SU-DHL-6 (cell line): ENCODE results near the gene DPP6.

Experiments used
- H2AFZ ChIP-seq: fragments of 200-600 bp; sonication (generic); 2 replicates; pipeline ENCODE4 v1.6.1; 2014; ENCODE audit warnings: low read depth, mild to moderate bottlenecking, moderate library complexity, mixed read lengths, antibody characterized with exemption, low read length; ENCODE audit not compliant: severe bottlenecking
- H3F3A ChIP-seq: fragments of 200-600 bp; shearing (Covaris generic); 2 replicates; pipeline ENCODE4 v1.6.0; 2016; ENCODE audit warnings: antibody characterized with exemption, mild to moderate bottlenecking; ENCODE audit not compliant: insufficient read depth
- H3K27ac ChIP-seq: fragments of 200-600 bp; sonication (generic); 2 replicates; pipeline ENCODE4 v1.5.1; 2016; ENCODE audit warnings: low read depth, mild to moderate bottlenecking, low read length, moderate library complexity, mixed read lengths
- H3K27me3 ChIP-seq: fragments of 200-600 bp; sonication (generic), shearing (Covaris generic); 2 replicates; pipeline ENCODE4 v1.6.0; 2014; ENCODE audit warnings: mild to moderate bottlenecking, low read length
- H3K36me3 ChIP-seq: fragments of 200-600 bp; sonication (generic); 2 replicates; pipeline ENCODE4 v1.6.1; 2014; ENCODE audit warnings: mild to moderate bottlenecking, low read length, mixed read lengths
- H3K4me2 ChIP-seq: fragments of 300-600, 200-600 bp; shearing (Covaris generic), sonication (generic); 2 replicates; pipeline ENCODE4 v1.6.0; 2014; ENCODE audit warnings: low read length, low read depth, mild to moderate bottlenecking; ENCODE audit not compliant: poor library complexity, severe bottlenecking
- H3K4me3 ChIP-seq: fragments of 200-600 bp; sonication (generic); 2 replicates; pipeline ENCODE4 v1.5.1; 2014; ENCODE audit warnings: antibody characterized with exemption, low read length, mild to moderate bottlenecking, mixed read lengths; ENCODE audit not compliant: insufficient read depth, poor library complexity, severe bottlenecking
- H3K79me2 ChIP-seq: fragments of 200-600 bp; sonication (generic); 2 replicates; pipeline ENCODE4 v1.6.1; 2014; ENCODE audit warnings: mild to moderate bottlenecking, low read length, moderate library complexity; ENCODE audit not compliant: insufficient read depth
- H3K9ac ChIP-seq: fragments of 200-600 bp; sonication (generic); 2 replicates; pipeline ENCODE4 v1.7.0; 2014; ENCODE audit warnings: mild to moderate bottlenecking, low read length
- H3K9me2 ChIP-seq: fragments of 200-600 bp; sonication (generic); replicated peaks from 2 replicates; pipeline ENCODE4 v1.6.1; 2014; ENCODE audit warnings: low read length; ENCODE audit not compliant: insufficient read depth
- H3K9me3 ChIP-seq: fragments of 200-600 bp; sonication (generic); 2 replicates; pipeline ENCODE4 v1.6.1; 2014; ENCODE audit warnings: low read length, mixed read lengths; ENCODE audit not compliant: insufficient read depth
- H4K20me1 ChIP-seq: fragments of 200-600 bp; sonication (generic); 2 replicates; pipeline ENCODE4 v1.6.1; 2014; ENCODE audit warnings: low read depth, mild to moderate bottlenecking, antibody characterized with exemption, low read length, moderate library complexity, mixed read lengths
- EZH2phosphoT487 ChIP-seq: fragments of 200-600 bp; sonication (generic), shearing (Covaris generic); conservative IDR thresholded peaks from 2 replicates; pipeline ENCODE4 v1.6.1; 2018; ENCODE audit warnings: mild to moderate bottlenecking, antibody characterized with exemption, low read length, moderate library complexity, mixed read lengths
- TF ChIP-seq, protein P1 (sequence below): fragments of 200-600 bp; sonication (generic); IDR thresholded peaks from one replicate; pipeline ENCODE4 v1.5.1; 2017; ENCODE audit warnings: antibody characterized with exemption, mild to moderate bottlenecking, low read length, moderate library complexity; ENCODE audit not compliant: insufficient read depth, poor library complexity, severe bottlenecking

DPP6 gene

GRCh38 chr7:154698726-154699291 lies 646.6 kb downstream of the DPP6 start:
- TF ChIP-seq, protein P1, sequence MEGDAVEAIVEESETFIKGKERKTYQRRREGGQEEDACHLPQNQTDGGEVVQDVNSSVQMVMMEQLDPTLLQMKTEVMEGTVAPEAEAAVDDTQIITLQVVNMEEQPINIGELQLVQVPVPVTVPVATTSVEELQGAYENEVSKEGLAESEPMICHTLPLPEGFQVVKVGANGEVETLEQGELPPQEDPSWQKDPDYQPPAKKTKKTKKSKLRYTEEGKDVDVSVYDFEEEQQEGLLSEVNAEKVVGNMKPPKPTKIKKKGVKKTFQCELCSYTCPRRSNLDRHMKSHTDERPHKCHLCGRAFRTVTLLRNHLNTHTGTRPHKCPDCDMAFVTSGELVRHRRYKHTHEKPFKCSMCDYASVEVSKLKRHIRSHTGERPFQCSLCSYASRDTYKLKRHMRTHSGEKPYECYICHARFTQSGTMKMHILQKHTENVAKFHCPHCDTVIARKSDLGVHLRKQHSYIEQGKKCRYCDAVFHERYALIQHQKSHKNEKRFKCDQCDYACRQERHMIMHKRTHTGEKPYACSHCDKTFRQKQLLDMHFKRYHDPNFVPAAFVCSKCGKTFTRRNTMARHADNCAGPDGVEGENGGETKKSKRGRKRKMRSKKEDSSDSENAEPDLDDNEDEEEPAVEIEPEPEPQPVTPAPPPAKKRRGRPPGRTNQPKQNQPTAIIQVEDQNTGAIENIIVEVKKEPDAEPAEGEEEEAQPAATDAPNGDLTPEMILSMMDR, result peak; percentile 26
- TF ChIP-seq EZH2phosphoT487, result no peak
- no peaks in the 10 kb centered on the region for H3K9me3 ChIP-seq
- H3K27ac ChIP-seq, result no peak overlapping the region
- H3F3A ChIP-seq, result no peaks in the 10 kb centered on the region
- no peak overlapping the region for H2AFZ ChIP-seq
- H4K20me1 ChIP-seq, result no peaks in the 10 kb centered on the region
- H3K79me2 ChIP-seq, result no peaks in the 10 kb centered on the region
- H3K36me3 ChIP-seq, result no peaks in the 10 kb centered on the region
- no peak overlapping the region for H3K4me2 ChIP-seq
- H3K27me3 ChIP-seq, result no peaks in the 10 kb centered on the region
- no peak overlapping the region for H3K9ac ChIP-seq
- H3K9me2 ChIP-seq, result no peaks in the 10 kb centered on the region
- H3K4me3 ChIP-seq, result no peak overlapping the region

DNA sequence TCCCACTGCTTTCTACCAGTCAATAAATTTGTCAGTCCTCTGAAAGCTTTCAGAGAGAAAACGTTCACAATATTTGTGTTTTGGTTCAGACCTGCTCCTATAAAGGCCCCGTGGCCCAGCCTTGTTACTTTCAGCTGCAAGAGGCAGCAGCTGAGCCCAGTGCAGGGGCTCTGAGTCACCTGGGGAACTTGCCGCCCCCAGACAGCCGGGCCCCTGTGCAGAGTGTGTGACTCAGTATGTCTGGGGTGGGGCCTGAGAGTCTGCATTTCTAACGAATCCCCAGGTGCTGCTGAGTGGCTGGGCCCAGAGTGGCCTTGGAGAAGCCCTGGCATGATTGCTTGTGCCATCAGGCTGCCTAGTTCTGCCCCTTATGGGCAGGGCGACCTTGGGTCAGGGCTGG lies 647.2 kb downstream of the DPP6 start:
- no peak overlapping the region for H3K27ac ChIP-seq
- H3K9me2 ChIP-seq, result no peaks in the 10 kb centered on the region
- no peaks in the 10 kb centered on the region for H4K20me1 ChIP-seq
- H3K9me3 ChIP-seq, result no peaks in the 10 kb centered on the region; the same call in 1 of the 2 replicates
- H3K9ac ChIP-seq, result no peak overlapping the region
- H3K4me3 ChIP-seq, result no peak overlapping the region
- no peak overlapping the region for H2AFZ ChIP-seq
- H3K27me3 ChIP-seq, result no peaks in the 10 kb centered on the region
- TF ChIP-seq, protein P1, result no peak
- no peak for TF ChIP-seq EZH2phosphoT487
- H3F3A ChIP-seq, result no peaks in the 10 kb centered on the region
- H3K4me2 ChIP-seq, result no peak overlapping the region
- no peaks in the 10 kb centered on the region for H3K79me2 ChIP-seq
- H3K36me3 ChIP-seq, result no peaks in the 10 kb centered on the region

- Histone ChIP-seq H3K9me2 (no peaks in the 10 kb centered on the region), H3K4me2 (no peak overlapping the region), H3K4me3 (no peak overlapping the region), H3K9me3 (no peaks in the 10 kb centered on the region), H3K36me3 (no peaks in the 10 kb centered on the region), H4K20me1 (no peaks in the 10 kb centered on the region), H3K79me2 (no peaks in the 10 kb centered on the region), H3F3A (no peaks in the 10 kb centered on the region), H3K9ac (no peak overlapping the region), H2AFZ (no peak overlapping the region), H3K27me3 (no peaks in the 10 kb centered on the region), H3K27ac (no peak overlapping the region)
- TF ChIP-seq EZH2phosphoT487, result no peak
- TF ChIP-seq, protein P1, result no peak
Measured at GRCh38 chr7:154709840-154710520, 657.8 kb downstream of the DPP6 start.
